ENCODE measurements around the gene SLC6A6. TPM values are rescaled to one million over a fixed set of nuclear protein-coding genes. Genes with fewer than 3 reads are reported as not detected.

Gene SLC6A6
- total and polyA plus RNA-seq, 8 donors: 14.0 to 134 (median 20.8) TPM

GRCh38 chr3:14392803-14393319 lies 9.5 kb upstream of the SLC6A6 start:
- ATAC-seq: no peak

DNA sequence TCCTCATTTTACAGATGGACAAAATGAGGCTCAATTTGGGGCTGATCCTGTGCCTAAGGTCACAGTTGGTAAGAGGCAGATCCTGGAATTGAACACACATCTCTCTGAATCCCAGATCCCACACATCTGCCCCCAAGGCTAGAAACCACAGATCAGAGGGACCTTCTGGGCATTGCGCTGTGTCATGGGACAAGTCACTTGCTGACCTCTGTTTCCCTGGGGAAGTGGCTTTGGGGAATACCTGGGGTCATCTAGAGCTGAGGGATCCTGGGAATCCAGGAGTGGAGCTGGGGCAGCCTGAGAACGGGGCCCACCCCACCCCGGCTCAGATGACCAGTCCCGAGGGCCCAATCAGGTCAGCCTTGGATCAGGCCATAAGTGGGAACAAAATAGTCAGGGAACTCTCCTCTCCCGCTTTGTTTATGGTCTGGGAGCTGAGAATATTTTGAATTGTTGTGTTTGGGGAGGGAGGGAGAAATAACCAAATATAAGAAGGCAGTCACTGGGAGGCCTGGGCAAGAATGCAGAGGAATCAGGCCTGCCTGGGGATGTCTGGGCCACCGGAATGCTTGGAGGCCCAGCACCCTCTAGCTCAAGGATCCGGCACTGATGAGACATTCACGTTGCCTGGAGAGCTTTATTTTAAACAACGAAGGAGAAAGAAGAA lies 8.8 kb upstream of the SLC6A6 start:
- ATAC-seq (no peak), DNase-seq (no peak)
- no peak overlapping the region for H3K4me3 ChIP-seq
- TF ChIP-seq, protein P1, sequence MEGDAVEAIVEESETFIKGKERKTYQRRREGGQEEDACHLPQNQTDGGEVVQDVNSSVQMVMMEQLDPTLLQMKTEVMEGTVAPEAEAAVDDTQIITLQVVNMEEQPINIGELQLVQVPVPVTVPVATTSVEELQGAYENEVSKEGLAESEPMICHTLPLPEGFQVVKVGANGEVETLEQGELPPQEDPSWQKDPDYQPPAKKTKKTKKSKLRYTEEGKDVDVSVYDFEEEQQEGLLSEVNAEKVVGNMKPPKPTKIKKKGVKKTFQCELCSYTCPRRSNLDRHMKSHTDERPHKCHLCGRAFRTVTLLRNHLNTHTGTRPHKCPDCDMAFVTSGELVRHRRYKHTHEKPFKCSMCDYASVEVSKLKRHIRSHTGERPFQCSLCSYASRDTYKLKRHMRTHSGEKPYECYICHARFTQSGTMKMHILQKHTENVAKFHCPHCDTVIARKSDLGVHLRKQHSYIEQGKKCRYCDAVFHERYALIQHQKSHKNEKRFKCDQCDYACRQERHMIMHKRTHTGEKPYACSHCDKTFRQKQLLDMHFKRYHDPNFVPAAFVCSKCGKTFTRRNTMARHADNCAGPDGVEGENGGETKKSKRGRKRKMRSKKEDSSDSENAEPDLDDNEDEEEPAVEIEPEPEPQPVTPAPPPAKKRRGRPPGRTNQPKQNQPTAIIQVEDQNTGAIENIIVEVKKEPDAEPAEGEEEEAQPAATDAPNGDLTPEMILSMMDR (IDR thresholded peaks at IDR 0.05): no peak
- peaks cover 4 to 47% of the 10 kb centered on the region in 2 donors for H3K4me1 ChIP-seq
- H3K9me3 ChIP-seq: no peaks in the 10 kb centered on the region
- no peak overlapping the region for H3K27ac ChIP-seq
- intact Hi-C loops (cut with DNase I): no loop called here
- no peaks in the 10 kb centered on the region for H3K36me3 ChIP-seq
- no peaks in the 10 kb centered on the region for H3K27me3 ChIP-seq

More at GRCh38 chr3:14392803-14393319, 9.5 kb upstream of the SLC6A6 start:
- peaks cover 4 to 47% of the 10 kb centered on the region in 2 donors for H3K4me1 ChIP-seq
- no peaks in the 10 kb centered on the region for H3K9me3 ChIP-seq
- no peaks in the 10 kb centered on the region for H3K27me3 ChIP-seq
- H3K27ac ChIP-seq: no peak overlapping the region
- intact Hi-C loops (cut with DNase I): no loop called here
- DNase-seq: no peak
- no peak overlapping the region for H3K4me3 ChIP-seq
- H3K36me3 ChIP-seq: no peaks in the 10 kb centered on the region
- TF ChIP-seq, protein P1 (IDR thresholded peaks at IDR 0.05): no peak

DNA sequence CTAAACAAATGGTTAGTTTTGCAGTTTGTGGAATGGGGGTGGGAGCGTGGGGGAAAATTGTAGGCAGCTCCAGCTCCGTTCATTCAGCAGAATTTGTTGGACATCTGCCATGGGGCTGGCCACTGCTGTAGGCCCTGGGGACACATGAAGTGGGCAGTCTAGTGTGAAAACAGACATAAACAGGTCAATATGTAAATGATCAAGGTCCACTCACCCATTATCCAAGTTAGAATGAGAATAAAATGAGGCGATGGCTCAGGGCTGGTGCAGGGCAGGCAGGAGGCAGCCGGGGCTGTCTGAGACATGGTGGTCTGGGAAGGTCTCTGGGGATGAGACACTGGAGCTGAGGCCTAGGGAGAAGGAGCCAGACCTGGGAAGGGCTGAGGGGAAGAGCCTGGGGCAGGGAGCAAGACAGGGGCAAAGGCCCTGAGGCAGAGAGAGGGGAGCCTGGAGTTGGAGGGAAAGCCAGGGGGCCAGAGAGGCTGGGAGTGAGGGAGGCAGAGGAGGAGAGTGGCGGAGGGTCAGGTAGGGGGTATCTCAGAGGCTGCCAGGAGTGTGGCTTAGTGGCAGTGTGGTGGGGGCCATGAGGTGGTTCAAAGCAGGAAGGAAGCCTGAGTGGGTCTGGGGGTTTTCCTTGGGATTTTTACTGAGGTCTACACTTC lies 6.2 kb upstream of the SLC6A6 start:
- Histone ChIP-seq H3K4me3 (no peak overlapping the region), H3K27ac (no peak overlapping the region), H3K9me3 (no peaks in the 10 kb centered on the region), H3K4me1 (peaks cover 3 to 46% of the 10 kb centered on the region in 2 donors), H3K27me3 (no peaks in the 10 kb centered on the region), H3K36me3 (no peaks in the 10 kb centered on the region)
- intact Hi-C loops (cut with DNase I): no loop called here
- ATAC-seq (no peak), DNase-seq (no peak)
- TF ChIP-seq, protein P1 (IDR thresholded peaks at IDR 0.05): no peak

- Histone ChIP-seq H3K4me1 (peaks cover 0 to 45% of the 10 kb centered on the region in 2 donors), H3K27ac (peak overlapping the region in 1 of 2 donors; percentile 11), H3K9me3 (no peaks in the 10 kb centered on the region), H3K27me3 (no peaks in the 10 kb centered on the region), H3K4me3 (no peak overlapping the region), H3K36me3 (no peaks in the 10 kb centered on the region)
- TF ChIP-seq, protein P1 (IDR thresholded peaks at IDR 0.05): no peak
- ATAC-seq: no peak
- no peak for DNase-seq
- intact Hi-C loops (cut with DNase I): no loop called here
These were observed 5.4 kb upstream of the SLC6A6 start for GRCh38 chr3:14397046-14397445.

GRCh38 chr3:14397531-14397930 lies 4.9 kb upstream of the SLC6A6 start:
- Histone ChIP-seq H3K4me1 (peaks cover 0 to 47% of the 10 kb centered on the region in 2 donors), H3K27ac (peak overlapping the region in 1 of 2 donors; percentile 11), H3K9me3 (no peaks in the 10 kb centered on the region), H3K27me3 (no peaks in the 10 kb centered on the region), H3K4me3 (no peak overlapping the region), H3K36me3 (no peaks in the 10 kb centered on the region)
- ATAC-seq (no peak), DNase-seq (no peak)
- intact Hi-C loops (cut with DNase I): no loop called here
- TF ChIP-seq, protein P1 (IDR thresholded peaks at IDR 0.05): no peak
